HepG2 (cell line): ENCODE results near the gene DCUN1D3. TPM values are rescaled to one million over a fixed set of nuclear protein-coding genes. Genes with fewer than 3 reads are reported as not detected.

Experiments used
- ATF1 ChIP-seq: IDR thresholded peaks from 2 replicates; pipeline ENCODE4 v1.6.1; 2016; ENCODE audit warnings: mild to moderate bottlenecking, control low read depth
- CBFB ChIP-seq: sonication (generic); formaldehyde crosslinking; IDR thresholded peaks from 2 replicates; pipeline ENCODE4 v1.4.0; 2020; ENCODE audit warnings: missing genetic modification reagents
- GATA4 ChIP-seq: sonication (generic); IDR thresholded peaks from 2 replicates; pipeline ENCODE4 v1.6.1; 2016; ENCODE audit warnings: antibody characterized with exemption, low read depth, borderline replicate concordance
- HOXA9 ChIP-seq: sonication (generic); formaldehyde crosslinking; IDR thresholded peaks from 2 replicates; pipeline ENCODE4 v1.8.1; 2022; ENCODE audit warnings: missing genetic modification reagents, mild to moderate bottlenecking, moderate library complexity, borderline replicate concordance
- IKZF4 ChIP-seq: sonication (generic); formaldehyde crosslinking; IDR thresholded peaks from 2 replicates; pipeline ENCODE4 v1.5.1; 2020; ENCODE audit warnings: borderline replicate concordance, mild to moderate bottlenecking, low read depth, missing genetic modification reagents; ENCODE audit errors: not compliant biosample characterization
- JUNB ChIP-seq: sonication (generic); formaldehyde crosslinking; IDR thresholded peaks from 2 replicates; pipeline ENCODE4 v1.8.0; 2022; ENCODE audit warnings: missing genetic modification reagents, mild to moderate bottlenecking, borderline replicate concordance
- KLF16 ChIP-seq, 2 experiments: sonication (generic) in 1 of 2; formaldehyde crosslinking in 1 of 2; IDR thresholded peaks; 2 replicates each; pipeline versions ENCODE4 v1.6.1 to v1.8.0; 2016 to 2023; ENCODE audit warnings: missing genetic modification reagents in 2 of 2, missing compliant biosample characterization in 1 of 2
- PHF20 ChIP-seq: sonication (generic); formaldehyde crosslinking; IDR thresholded peaks from 2 replicates; pipeline ENCODE4 v1.5.0; 2020; ENCODE audit warnings: mild to moderate bottlenecking, missing genetic modification reagents
- TBX2 ChIP-seq: sonication (generic); formaldehyde crosslinking; IDR thresholded peaks from 2 replicates; pipeline ENCODE4 v1.5.0; 2020; ENCODE audit warnings: missing genetic modification reagents, mild to moderate bottlenecking, borderline replicate concordance
- ZFP36L1 ChIP-seq: sonication (generic); formaldehyde crosslinking; IDR thresholded peaks from 2 replicates; pipeline ENCODE4 v1.8.0; 2022; ENCODE audit warnings: mild to moderate bottlenecking, missing genetic modification reagents, moderate library complexity
- ZNF124 ChIP-seq: sonication (generic); formaldehyde crosslinking; IDR thresholded peaks from 2 replicates; pipeline ENCODE4 v1.4.0; 2020; ENCODE audit warnings: missing genetic modification reagents
- ZNF160 ChIP-seq: sonication (generic); formaldehyde crosslinking; IDR thresholded peaks from 2 replicates; pipeline ENCODE4 v1.8.0; 2022; ENCODE audit warnings: mild to moderate bottlenecking, inconsistent platforms, missing genetic modification reagents
- ZNF24 ChIP-seq: fragments of 450-650 bp; IDR thresholded peaks from 2 replicates; pipeline ENCODE4 v1.6.1; 2017; ENCODE audit warnings: antibody characterized with exemption, mild to moderate bottlenecking
- ZNF383 ChIP-seq: sonication (generic); formaldehyde crosslinking; IDR thresholded peaks from 2 replicates; pipeline ENCODE4 v1.4.0; 2020; ENCODE audit warnings: missing genetic modification reagents, mild to moderate bottlenecking, borderline replicate concordance
- ZNF431 ChIP-seq: sonication (generic); formaldehyde crosslinking; IDR thresholded peaks from 2 replicates; pipeline ENCODE4 v1.9.0; 2022; ENCODE audit warnings: missing genetic modification reagents, low read depth, mild to moderate bottlenecking, borderline replicate concordance
- ZNF589 ChIP-seq: sonication (generic); formaldehyde crosslinking; conservative IDR thresholded peaks from 2 replicates; pipeline ENCODE4 v1.8.0; 2022; ENCODE audit warnings: mild to moderate bottlenecking, moderate library complexity, missing genetic modification reagents
- ZNF7 ChIP-seq: IDR thresholded peaks from 2 replicates; pipeline ENCODE4 v1.6.1; 2016; ENCODE audit warnings: missing biosample characterization, missing genetic modification reagents
- ZNF768 ChIP-seq: sonication (generic); formaldehyde crosslinking; IDR thresholded peaks from 2 replicates; pipeline ENCODE4 v1.4.0; 2020; ENCODE audit warnings: missing genetic modification reagents
- polyA plus RNA-seq, 8 experiments: library from polyadenylated mRNA; depleted of rRNA in 3 of 8; stranded (reverse) in 7 of 8; unstranded in 1 of 8; fragments of >200 nt; fragmentation: Illumina TruSeq in 4 of 8; extraction: Trizol in 4 of 8; gene quantifications; 2 replicates each; pipeline versions ENCODE4 v1.2.1 to v1.2.3, GENCODE V29; 2011 to 2016; ENCODE audit warnings: low read depth in 4 of 8, missing spikeins in 1 of 8, mixed read lengths in 1 of 8; ENCODE audit not compliant: insufficient read depth in 1 of 8
- total RNA-seq, 5 experiments: library from RNA; depleted of rRNA; stranded (reverse); fragments of >200 nt; fragmentation: Illumina TruSeq; extraction: Trizol; gene quantifications; 2 replicates each; pipeline ENCODE4 v1.2.3, GENCODE V29; 2016; ENCODE audit warnings: low read depth in 1 of 5
- TF ChIP-seq, protein P1 (sequence below): fragments of 450-650 bp; IDR thresholded peaks from 2 replicates; pipeline ENCODE4 v1.6.1; 2017
- TF ChIP-seq, protein P2 (sequence below): sonication (generic); formaldehyde crosslinking; IDR thresholded peaks from 2 replicates; pipeline ENCODE4 v1.4.0; 2020; ENCODE audit warnings: missing genetic modification reagents
- TF ChIP-seq, protein P3 (sequence below): sonication (generic); formaldehyde crosslinking; IDR thresholded peaks from 2 replicates; pipeline ENCODE4 v1.4.0; 2020; ENCODE audit warnings: missing genetic modification reagents, borderline replicate concordance
- TF ChIP-seq, protein P4 (sequence below): sonication (generic); formaldehyde crosslinking; IDR thresholded peaks from 2 replicates; pipeline ENCODE4 v1.5.0; 2020; ENCODE audit warnings: missing genetic modification reagents, mild to moderate bottlenecking, borderline replicate concordance
- TF ChIP-seq, protein P5 (sequence below): sonication (generic); formaldehyde crosslinking; IDR thresholded peaks from 2 replicates; pipeline ENCODE4 v1.9.0; 2021; ENCODE audit warnings: missing genetic modification reagents, mild to moderate bottlenecking, borderline replicate concordance

DCUN1D3 gene
- total and polyA plus RNA-seq, 2 of the 13 experiments (the other 11 are each of a cell fraction or from before 2014, with no cell fraction given), result 5.0 to 19.3 TPM

DNA sequence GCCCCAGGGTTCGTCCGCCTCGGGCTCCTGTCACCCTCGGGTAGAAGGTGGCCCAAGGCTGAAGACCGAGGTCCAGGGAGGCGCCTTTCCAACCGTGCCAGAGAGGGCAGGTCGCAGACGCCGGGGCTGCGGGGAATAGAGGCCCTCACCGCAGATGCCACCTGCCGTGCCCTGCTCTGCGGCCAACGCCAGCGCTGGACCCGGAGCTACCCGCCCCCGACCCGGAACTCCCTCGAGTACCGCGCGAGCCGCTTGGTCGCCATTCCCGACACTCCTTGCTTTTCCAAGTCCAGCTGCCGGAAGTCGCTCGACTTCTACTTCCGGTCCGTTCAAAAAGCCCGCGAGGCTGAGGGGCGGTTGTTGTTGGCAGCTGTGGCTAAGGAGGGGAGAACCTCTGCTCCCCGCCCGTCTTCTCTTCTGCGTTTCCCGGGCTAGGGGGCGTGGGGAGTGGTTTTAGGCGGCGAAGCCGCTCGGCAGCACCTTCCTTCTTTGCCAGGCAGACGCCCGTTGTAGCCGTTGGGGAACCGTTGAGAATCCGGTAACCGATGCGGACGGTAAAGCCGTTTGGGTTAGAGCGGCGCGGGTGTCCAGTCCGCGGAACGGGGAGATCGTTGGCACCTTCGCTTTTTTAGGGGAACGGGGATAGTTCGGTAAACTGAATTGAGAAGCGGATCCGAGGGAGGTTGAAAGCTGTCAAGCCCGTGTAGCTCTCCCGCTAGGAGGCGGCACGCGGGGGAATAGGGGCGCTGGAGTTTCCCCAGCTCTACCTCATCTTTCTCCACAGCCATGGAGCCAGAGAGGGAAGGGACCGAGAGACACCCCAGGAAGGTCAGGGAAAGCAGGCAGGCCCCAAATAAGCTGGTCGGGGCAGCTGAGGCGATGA lies 93.7 kb downstream of the DCUN1D3 start, which contains the start of the genes ERI2 and REXO5 (continued):
- TF ChIP-seq ZNF431 (CRISPR knock-in tag), result peak; percentile 81; the same call in 1 of the 2 replicates
- peak; percentile 96; the same call in 1 of the 2 replicates for TF ChIP-seq ZFP36L1 (CRISPR knock-in tag)
- TF ChIP-seq TBX2 (CRISPR knock-in tag), result peak; percentile 91
- TF ChIP-seq, protein P1, sequence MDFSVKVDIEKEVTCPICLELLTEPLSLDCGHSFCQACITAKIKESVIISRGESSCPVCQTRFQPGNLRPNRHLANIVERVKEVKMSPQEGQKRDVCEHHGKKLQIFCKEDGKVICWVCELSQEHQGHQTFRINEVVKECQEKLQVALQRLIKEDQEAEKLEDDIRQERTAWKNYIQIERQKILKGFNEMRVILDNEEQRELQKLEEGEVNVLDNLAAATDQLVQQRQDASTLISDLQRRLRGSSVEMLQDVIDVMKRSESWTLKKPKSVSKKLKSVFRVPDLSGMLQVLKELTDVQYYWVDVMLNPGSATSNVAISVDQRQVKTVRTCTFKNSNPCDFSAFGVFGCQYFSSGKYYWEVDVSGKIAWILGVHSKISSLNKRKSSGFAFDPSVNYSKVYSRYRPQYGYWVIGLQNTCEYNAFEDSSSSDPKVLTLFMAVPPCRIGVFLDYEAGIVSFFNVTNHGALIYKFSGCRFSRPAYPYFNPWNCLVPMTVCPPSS, result no peak
- peak in 1 of 2 experiments; percentile 99; a peak in 3 of 4 replicates for TF ChIP-seq KLF16 (CRISPR knock-in tag; IDR thresholded peaks at IDR 0.05)
- TF ChIP-seq HOXA9, result peak; percentile 91
- TF ChIP-seq, protein P2, sequence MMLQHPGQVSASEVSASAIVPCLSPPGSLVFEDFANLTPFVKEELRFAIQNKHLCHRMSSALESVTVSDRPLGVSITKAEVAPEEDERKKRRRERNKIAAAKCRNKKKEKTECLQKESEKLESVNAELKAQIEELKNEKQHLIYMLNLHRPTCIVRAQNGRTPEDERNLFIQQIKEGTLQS (CRISPR knock-in tag), result peak; percentile 76
- TF ChIP-seq ZNF124 (CRISPR knock-in tag), result peak; percentile 91
- TF ChIP-seq ZNF24, result no peak
- TF ChIP-seq GATA4, result peak; percentile 86
- TF ChIP-seq, protein P3, sequence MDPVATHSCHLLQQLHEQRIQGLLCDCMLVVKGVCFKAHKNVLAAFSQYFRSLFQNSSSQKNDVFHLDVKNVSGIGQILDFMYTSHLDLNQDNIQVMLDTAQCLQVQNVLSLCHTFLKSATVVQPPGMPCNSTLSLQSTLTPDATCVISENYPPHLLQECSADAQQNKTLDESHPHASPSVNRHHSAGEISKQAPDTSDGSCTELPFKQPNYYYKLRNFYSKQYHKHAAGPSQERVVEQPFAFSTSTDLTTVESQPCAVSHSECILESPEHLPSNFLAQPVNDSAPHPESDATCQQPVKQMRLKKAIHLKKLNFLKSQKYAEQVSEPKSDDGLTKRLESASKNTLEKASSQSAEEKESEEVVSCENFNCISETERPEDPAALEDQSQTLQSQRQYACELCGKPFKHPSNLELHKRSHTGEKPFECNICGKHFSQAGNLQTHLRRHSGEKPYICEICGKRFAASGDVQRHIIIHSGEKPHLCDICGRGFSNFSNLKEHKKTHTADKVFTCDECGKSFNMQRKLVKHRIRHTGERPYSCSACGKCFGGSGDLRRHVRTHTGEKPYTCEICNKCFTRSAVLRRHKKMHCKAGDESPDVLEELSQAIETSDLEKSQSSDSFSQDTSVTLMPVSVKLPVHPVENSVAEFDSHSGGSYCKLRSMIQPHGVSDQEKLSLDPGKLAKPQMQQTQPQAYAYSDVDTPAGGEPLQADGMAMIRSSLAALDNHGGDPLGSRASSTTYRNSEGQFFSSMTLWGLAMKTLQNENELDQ (CRISPR knock-in tag), result peak; percentile 83; the same call in 1 of the 2 replicates
- peak; percentile 96 for TF ChIP-seq PHF20 (CRISPR knock-in tag)
- peak; percentile 98 for TF ChIP-seq IKZF4 (CRISPR knock-in tag)
- peak; percentile 66; the same call in 1 of the 2 replicates for TF ChIP-seq ZNF7 (CRISPR knock-in tag)
- peak; percentile 89; the same call in 1 of the 2 replicates for TF ChIP-seq ZNF768
- TF ChIP-seq, protein P4, sequence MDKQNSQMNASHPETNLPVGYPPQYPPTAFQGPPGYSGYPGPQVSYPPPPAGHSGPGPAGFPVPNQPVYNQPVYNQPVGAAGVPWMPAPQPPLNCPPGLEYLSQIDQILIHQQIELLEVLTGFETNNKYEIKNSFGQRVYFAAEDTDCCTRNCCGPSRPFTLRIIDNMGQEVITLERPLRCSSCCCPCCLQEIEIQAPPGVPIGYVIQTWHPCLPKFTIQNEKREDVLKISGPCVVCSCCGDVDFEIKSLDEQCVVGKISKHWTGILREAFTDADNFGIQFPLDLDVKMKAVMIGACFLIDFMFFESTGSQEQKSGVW, result 0 out of 2 replicates have a peak, but pooled peaks have one; percentile 91
- TF ChIP-seq ATF1 (CRISPR knock-in tag), result peak; percentile 63; the same call in 1 of the 2 replicates
- TF ChIP-seq, protein P5, sequence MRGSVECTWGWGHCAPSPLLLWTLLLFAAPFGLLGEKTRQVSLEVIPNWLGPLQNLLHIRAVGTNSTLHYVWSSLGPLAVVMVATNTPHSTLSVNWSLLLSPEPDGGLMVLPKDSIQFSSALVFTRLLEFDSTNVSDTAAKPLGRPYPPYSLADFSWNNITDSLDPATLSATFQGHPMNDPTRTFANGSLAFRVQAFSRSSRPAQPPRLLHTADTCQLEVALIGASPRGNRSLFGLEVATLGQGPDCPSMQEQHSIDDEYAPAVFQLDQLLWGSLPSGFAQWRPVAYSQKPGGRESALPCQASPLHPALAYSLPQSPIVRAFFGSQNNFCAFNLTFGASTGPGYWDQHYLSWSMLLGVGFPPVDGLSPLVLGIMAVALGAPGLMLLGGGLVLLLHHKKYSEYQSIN (CRISPR knock-in tag), result no peak; the same call in 1 of the 2 replicates
- TF ChIP-seq ZNF383 (CRISPR knock-in tag), result no peak; the same call in 1 of the 2 replicates
- TF ChIP-seq ZNF160, result peak; percentile 96
- TF ChIP-seq ZNF589 (CRISPR knock-in tag), result peak; percentile 94
- peak; percentile 75 for TF ChIP-seq CBFB
- peak; percentile 85; the same call in 1 of the 2 replicates for TF ChIP-seq JUNB (CRISPR knock-in tag)
